ENCODE results near the gene SAXO1.

Gene SAXO1

GRCh38 chr9:18988003-18988402 is 45.0 kb downstream of the SAXO1 start:
- Histone ChIP-seq H3K4me1 (ENCODE audit: insufficient read depth, poor library complexity, severe bottlenecking) (no peaks in the 10 kb centered on the region), H3K27ac (ENCODE audit: poor library complexity, severe bottlenecking) (no peak overlapping the region), H3K4me3 (ENCODE audit: severe bottlenecking) (no peak overlapping the region), H3K36me3 (ENCODE audit: low read depth) (no peaks in the 10 kb centered on the region), H3K9me3 (ENCODE audit: severe bottlenecking) (no peaks in the 10 kb centered on the region), H3K27me3 (ENCODE audit: insufficient read depth, poor library complexity, severe bottlenecking) (no peaks in the 10 kb centered on the region)
- DNase-seq (ENCODE audit: low spot score) = no peak
- no peak for TF ChIP-seq CTCF (IDR thresholded peaks at IDR 0.05; ENCODE audit: poor library complexity, severe bottlenecking)
- ATAC-seq (ENCODE audit: low read depth) = no peak

- H3K27me3 ChIP-seq (ENCODE audit: insufficient read depth, poor library complexity, severe bottlenecking) = no peaks in the 10 kb centered on the region
- ATAC-seq (ENCODE audit: low read depth) = no peak
- peaks cover 3% of the 10 kb centered on the region for H3K4me1 ChIP-seq (ENCODE audit: insufficient read depth, poor library complexity, severe bottlenecking)
- no peak for TF ChIP-seq CTCF (IDR thresholded peaks at IDR 0.05; ENCODE audit: poor library complexity, severe bottlenecking)
- H3K4me3 ChIP-seq (ENCODE audit: severe bottlenecking) = no peak overlapping the region
- no peaks in the 10 kb centered on the region for H3K36me3 ChIP-seq (ENCODE audit: low read depth)
- DNase-seq (ENCODE audit: low spot score) = no peak
- H3K27ac ChIP-seq (ENCODE audit: poor library complexity, severe bottlenecking) = no peak overlapping the region
- no peaks in the 10 kb centered on the region for H3K9me3 ChIP-seq (ENCODE audit: severe bottlenecking)
These were observed 47.0 kb downstream of the SAXO1 start for GRCh38 chr9:18985996-18986395.

GRCh38 chr9:18985464-18985951 is 47.5 kb downstream of the SAXO1 start:
- no peak overlapping the region for H3K4me3 ChIP-seq (ENCODE audit: severe bottlenecking)
- H3K36me3 ChIP-seq (ENCODE audit: low read depth) = no peaks in the 10 kb centered on the region
- DNase-seq (ENCODE audit: low spot score) (no peak), ATAC-seq (ENCODE audit: low read depth) (no peak)
- TF ChIP-seq CTCF (IDR thresholded peaks at IDR 0.05; ENCODE audit: poor library complexity, severe bottlenecking) = no peak
- H3K9me3 ChIP-seq (ENCODE audit: severe bottlenecking) = no peaks in the 10 kb centered on the region
- peaks cover 3% of the 10 kb centered on the region for H3K4me1 ChIP-seq (ENCODE audit: insufficient read depth, poor library complexity, severe bottlenecking)
- H3K27me3 ChIP-seq (ENCODE audit: insufficient read depth, poor library complexity, severe bottlenecking) = no peaks in the 10 kb centered on the region
- H3K27ac ChIP-seq (ENCODE audit: poor library complexity, severe bottlenecking) = no peak overlapping the region

GRCh38 chr9:18982262-18982620 is 50.8 kb downstream of the SAXO1 start:
- no peaks in the 10 kb centered on the region for H3K36me3 ChIP-seq (ENCODE audit: low read depth)
- H3K27ac ChIP-seq (ENCODE audit: poor library complexity, severe bottlenecking) = no peak overlapping the region
- TF ChIP-seq CTCF (IDR thresholded peaks at IDR 0.05; ENCODE audit: poor library complexity, severe bottlenecking) = no peak
- H3K4me3 ChIP-seq (ENCODE audit: severe bottlenecking) = no peak overlapping the region
- peaks cover 3% of the 10 kb centered on the region for H3K4me1 ChIP-seq (ENCODE audit: insufficient read depth, poor library complexity, severe bottlenecking)
- ATAC-seq (ENCODE audit: low read depth) (no peak), DNase-seq (ENCODE audit: low spot score) (no peak)
- no peaks in the 10 kb centered on the region for H3K27me3 ChIP-seq (ENCODE audit: insufficient read depth, poor library complexity, severe bottlenecking)
- no peaks in the 10 kb centered on the region for H3K9me3 ChIP-seq (ENCODE audit: severe bottlenecking)

- H3K27me3 ChIP-seq (ENCODE audit: insufficient read depth, poor library complexity, severe bottlenecking) = no peaks in the 10 kb centered on the region
- H3K27ac ChIP-seq (ENCODE audit: poor library complexity, severe bottlenecking) = no peak overlapping the region
- ATAC-seq (ENCODE audit: low read depth) = no peak
- H3K36me3 ChIP-seq (ENCODE audit: low read depth) = no peaks in the 10 kb centered on the region
- DNase-seq (ENCODE audit: low spot score) = no peak
- TF ChIP-seq CTCF (IDR thresholded peaks at IDR 0.05; ENCODE audit: poor library complexity, severe bottlenecking) = no peak
- no peaks in the 10 kb centered on the region for H3K9me3 ChIP-seq (ENCODE audit: severe bottlenecking)
- H3K4me3 ChIP-seq (ENCODE audit: severe bottlenecking) = no peak overlapping the region
- peaks cover 3% of the 10 kb centered on the region for H3K4me1 ChIP-seq (ENCODE audit: insufficient read depth, poor library complexity, severe bottlenecking)
These were observed 51.3 kb downstream of the SAXO1 start for GRCh38 chr9:18981476-18982261.

All from RWPE2 (cell line).